Stomach smooth muscle (tissue), 2 donors: ENCODE results near the gene MYH14.

Experiments used
- H3K27ac ChIP-seq: one replicate; pipeline ENCODE4 v1.7.0; 2013; ENCODE audit warnings: mild to moderate bottlenecking, low read length, inconsistent platforms
- H3K27me3 ChIP-seq, 2 donors: one replicate each; pipeline ENCODE4 v1.7.0; 2013; ENCODE audit warnings: low read length in 2 of 2; ENCODE audit not compliant: insufficient read depth in 2 of 2, control insufficient read depth in 1 of 2
- H3K36me3 ChIP-seq, 2 donors: one replicate each; pipeline ENCODE4 v1.7.0; 2013; ENCODE audit warnings: low read length in 2 of 2; ENCODE audit not compliant: control insufficient read depth in 2 of 2, insufficient read depth in 2 of 2
- H3K4me1 ChIP-seq: one replicate; pipeline ENCODE4 v1.7.0; 2013; ENCODE audit warnings: low read length; ENCODE audit not compliant: control insufficient read depth, insufficient read depth
- H3K4me3 ChIP-seq, 2 donors: one replicate each; pipeline ENCODE4 v1.7.0; 2013; ENCODE audit warnings: low read length in 2 of 2
- H3K9ac ChIP-seq, 2 donors: one replicate each; pipeline ENCODE4 v1.7.0; 2013; ENCODE audit warnings: low read length in 2 of 2, mild to moderate bottlenecking in 1 of 2
- H3K9me3 ChIP-seq, 2 donors: one replicate each; pipeline ENCODE4 v1.7.0; 2013; ENCODE audit warnings: low read length in 2 of 2; ENCODE audit not compliant: control insufficient read depth in 2 of 2
- donor health status: healthy.
- donor health status: Pancreatic carcinoma.

The MYH14 gene

GRCh38 chr19:50239921-50240590 is 36.6 kb downstream of the MYH14 start:
- Histone ChIP-seq H3K36me3 (no peaks in the 10 kb centered on the region), H3K9me3 (no peaks in the 10 kb centered on the region), H3K27me3 (peaks cover 0 to 6% of the 10 kb centered on the region in 2 donors), H3K27ac (no peak overlapping the region), H3K4me1 (no peaks in the 10 kb centered on the region), H3K4me3 (no peak overlapping the region), H3K9ac (no peak overlapping the region)

GRCh38 chr19:50242581-50242980 is 39.2 kb downstream of the MYH14 start:
- no peak overlapping the region for H3K27ac ChIP-seq
- H3K9ac ChIP-seq: no peak overlapping the region
- no peaks in the 10 kb centered on the region for H3K36me3 ChIP-seq
- no peaks in the 10 kb centered on the region for H3K4me1 ChIP-seq
- H3K9me3 ChIP-seq: no peaks in the 10 kb centered on the region
- no peak overlapping the region for H3K4me3 ChIP-seq
- peaks cover 0 to 2% of the 10 kb centered on the region in 2 donors for H3K27me3 ChIP-seq

DNA sequence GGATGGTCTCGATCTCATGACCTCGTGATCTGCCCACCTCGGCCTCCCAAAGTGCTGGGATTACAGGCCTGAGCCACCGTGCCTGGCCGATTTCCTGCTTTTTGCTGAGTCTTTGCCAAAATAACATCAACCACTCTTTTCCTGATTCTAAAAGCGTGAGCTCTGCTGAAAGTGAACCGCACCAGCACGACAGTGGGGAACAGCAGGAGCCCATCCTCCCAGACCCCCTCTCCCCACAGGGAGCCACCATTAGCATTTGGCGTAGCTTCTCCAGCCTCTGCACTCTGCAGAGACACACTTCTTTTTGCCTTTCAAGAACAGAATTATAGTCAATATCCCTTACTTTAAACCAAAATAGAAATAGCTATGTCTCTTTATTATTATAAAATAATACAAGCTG is 41.3 kb downstream of the MYH14 start:
- Histone ChIP-seq H3K27me3 (peaks cover 0 to 2% of the 10 kb centered on the region in 2 donors), H3K9me3 (no peaks in the 10 kb centered on the region), H3K9ac (no peak overlapping the region), H3K4me1 (no peaks in the 10 kb centered on the region), H3K36me3 (no peaks in the 10 kb centered on the region), H3K4me3 (no peak overlapping the region), H3K27ac (no peak overlapping the region)

DNA sequence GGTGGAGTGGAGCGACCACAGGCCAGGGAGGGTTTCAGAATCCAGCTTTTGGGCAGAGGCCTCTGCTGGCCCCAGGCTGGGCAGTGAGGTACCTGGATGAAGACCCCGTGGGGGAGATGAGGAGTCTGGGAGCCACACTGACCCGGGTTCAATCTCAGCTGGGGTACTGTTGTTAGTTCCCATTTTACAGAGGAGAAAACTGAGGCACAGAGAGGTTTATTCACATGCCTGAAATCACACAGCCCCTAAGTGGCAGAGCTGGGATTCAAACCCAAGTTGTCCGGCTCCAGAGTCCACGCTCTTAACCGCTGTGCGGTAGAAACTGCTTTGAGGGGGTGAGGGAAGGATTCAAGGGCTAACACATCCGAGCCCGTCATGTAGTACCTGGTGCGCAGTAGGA is 45.0 kb downstream of the MYH14 start:
- Histone ChIP-seq H3K27ac (no peak overlapping the region), H3K4me3 (no peak overlapping the region), H3K36me3 (no peaks in the 10 kb centered on the region), H3K27me3 (peaks cover 0 to 2% of the 10 kb centered on the region in 2 donors), H3K9ac (no peak overlapping the region), H3K4me1 (no peaks in the 10 kb centered on the region), H3K9me3 (peaks cover 2 to 11% of the 10 kb centered on the region in 2 donors)

DNA sequence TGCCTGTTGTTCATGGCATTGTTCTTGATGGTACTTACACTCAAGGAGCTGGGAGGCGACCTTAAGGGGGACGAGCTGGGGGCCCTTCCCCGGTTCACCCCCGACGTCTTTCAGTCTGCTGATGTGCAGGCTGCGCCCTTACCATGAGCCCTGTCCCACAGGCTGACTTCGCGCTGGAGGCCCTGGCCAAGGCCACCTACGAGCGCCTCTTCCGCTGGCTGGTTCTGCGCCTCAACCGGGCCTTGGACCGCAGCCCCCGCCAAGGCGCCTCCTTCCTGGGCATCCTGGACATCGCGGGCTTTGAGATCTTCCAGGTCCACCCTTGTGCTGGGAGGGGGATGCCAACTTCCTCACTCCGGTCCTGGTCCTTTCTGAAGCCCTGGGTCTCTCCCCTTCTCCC is 45.4 kb downstream of the MYH14 start:
- Histone ChIP-seq H3K4me3 (no peak overlapping the region), H3K36me3 (no peaks in the 10 kb centered on the region), H3K4me1 (no peaks in the 10 kb centered on the region), H3K27ac (no peak overlapping the region), H3K9ac (no peak overlapping the region), H3K27me3 (peaks cover 0 to 2% of the 10 kb centered on the region in 2 donors), H3K9me3 (peaks cover 2 to 15% of the 10 kb centered on the region in 2 donors)

DNA sequence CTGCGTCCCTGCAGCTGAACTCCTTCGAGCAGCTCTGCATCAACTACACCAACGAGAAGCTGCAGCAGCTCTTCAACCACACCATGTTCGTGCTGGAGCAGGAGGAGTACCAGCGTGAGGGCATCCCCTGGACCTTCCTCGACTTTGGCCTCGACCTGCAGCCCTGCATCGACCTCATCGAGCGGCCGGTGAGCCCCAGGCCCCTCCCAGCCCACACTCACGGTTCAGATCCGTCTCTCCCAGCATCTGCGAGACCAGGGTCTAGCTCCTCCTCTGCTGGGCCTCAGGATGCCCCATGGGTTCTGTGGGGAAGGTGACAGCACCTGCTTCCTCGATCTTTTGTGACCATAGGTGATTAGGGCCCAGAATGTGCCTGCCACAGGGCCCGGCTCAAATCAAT is 46.2 kb downstream of the MYH14 start:
- Histone ChIP-seq H3K27me3 (peaks cover 0 to 2% of the 10 kb centered on the region in 2 donors), H3K4me1 (no peaks in the 10 kb centered on the region), H3K27ac (no peak overlapping the region), H3K9me3 (peaks cover 5 to 17% of the 10 kb centered on the region in 2 donors), H3K4me3 (no peak overlapping the region), H3K36me3 (no peaks in the 10 kb centered on the region), H3K9ac (no peak overlapping the region)

- Histone ChIP-seq H3K4me1 (no peaks in the 10 kb centered on the region), H3K36me3 (no peaks in the 10 kb centered on the region), H3K4me3 (no peak overlapping the region), H3K27me3 (peaks cover 0 to 2% of the 10 kb centered on the region in 2 donors), H3K9me3 (peaks cover 6 to 21% of the 10 kb centered on the region in 2 donors), H3K9ac (no peak overlapping the region), H3K27ac (no peak overlapping the region)
These were observed 47.2 kb downstream of the MYH14 start for GRCh38 chr19:50250450-50251136.

DNA sequence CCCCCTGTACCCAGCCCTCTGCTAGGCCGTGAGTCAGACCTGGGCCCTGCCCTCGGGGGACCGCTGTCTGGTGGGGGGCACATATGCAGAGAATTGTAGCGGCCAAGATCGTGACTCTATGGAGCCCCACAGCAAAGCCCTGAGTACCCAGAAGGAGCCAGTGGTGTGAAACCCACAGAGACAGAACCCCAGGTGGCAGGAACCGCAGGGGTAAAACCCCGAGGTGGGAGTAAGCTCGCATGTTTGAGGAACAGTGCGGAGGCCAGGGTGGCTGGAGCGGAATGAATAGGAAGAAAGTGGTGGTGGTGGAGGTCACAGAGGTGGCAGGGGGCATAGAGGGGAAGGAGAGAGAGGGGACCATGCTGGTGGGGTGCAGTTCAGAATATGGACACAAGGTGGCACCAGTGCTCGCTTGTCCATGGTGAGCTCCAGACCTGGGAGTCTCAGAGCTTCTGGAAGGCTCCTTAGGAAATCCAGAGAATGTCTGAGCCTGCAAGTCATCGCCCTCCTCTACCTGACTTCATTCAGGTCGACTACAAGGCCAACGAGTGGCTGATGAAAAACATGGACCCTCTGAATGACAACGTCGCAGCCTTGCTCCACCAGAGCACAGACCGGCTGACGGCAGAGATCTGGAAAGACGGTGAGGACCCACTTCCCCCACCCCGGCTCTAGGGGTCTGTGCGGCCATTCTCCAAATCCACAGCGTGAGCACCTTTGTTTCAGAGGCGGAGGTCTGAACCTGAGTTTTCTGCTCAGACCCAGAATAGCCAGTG is 48.9 kb downstream of the MYH14 start:
- peaks cover 0 to 2% of the 10 kb centered on the region in 2 donors for H3K27me3 ChIP-seq
- no peaks in the 10 kb centered on the region for H3K36me3 ChIP-seq
- H3K9me3 ChIP-seq: peaks cover 9 to 26% of the 10 kb centered on the region in 2 donors
- H3K27ac ChIP-seq: no peak overlapping the region
- H3K4me1 ChIP-seq: no peaks in the 10 kb centered on the region
- H3K9ac ChIP-seq: no peak overlapping the region
- H3K4me3 ChIP-seq: no peak overlapping the region

- Histone ChIP-seq H3K9me3 (peaks cover 9 to 28% of the 10 kb centered on the region in 2 donors), H3K36me3 (no peaks in the 10 kb centered on the region), H3K4me1 (no peaks in the 10 kb centered on the region), H3K9ac (no peak overlapping the region), H3K27me3 (peaks cover 0 to 4% of the 10 kb centered on the region in 2 donors), H3K27ac (no peak overlapping the region), H3K4me3 (no peak overlapping the region)
These were observed 49.5 kb downstream of the MYH14 start for GRCh38 chr19:50252887-50253268.

DNA sequence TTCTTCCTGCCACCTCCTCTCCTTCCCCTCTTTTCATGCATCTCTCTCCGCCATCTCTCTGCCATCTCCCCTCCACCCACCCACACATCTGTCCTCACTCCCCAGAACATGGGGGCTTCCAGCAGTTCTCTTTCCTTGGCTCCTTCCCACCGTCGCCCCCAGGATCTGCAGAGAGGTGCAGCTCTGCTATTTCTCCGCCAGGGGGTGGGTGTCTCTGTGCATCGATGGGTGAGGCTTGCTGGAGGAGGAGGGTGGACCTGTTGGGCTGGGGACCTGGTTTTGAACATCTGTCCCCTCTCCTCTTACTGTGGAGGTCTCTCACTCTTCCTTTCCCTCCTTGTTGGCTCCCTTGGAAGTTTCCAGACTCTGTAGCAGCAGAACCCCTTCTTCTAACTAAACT is 51.7 kb downstream of the MYH14 start:
- peaks cover 9 to 28% of the 10 kb centered on the region in 2 donors for H3K9me3 ChIP-seq
- H3K27ac ChIP-seq: no peak overlapping the region
- H3K4me3 ChIP-seq: no peak overlapping the region
- no peaks in the 10 kb centered on the region for H3K4me1 ChIP-seq
- peaks cover 2 to 4% of the 10 kb centered on the region in 2 donors for H3K27me3 ChIP-seq
- no peaks in the 10 kb centered on the region for H3K36me3 ChIP-seq
- H3K9ac ChIP-seq: no peak overlapping the region
